ENCODE results near the gene NAPB.

The NAPB gene

GRCh38 chr20:23413862-23414422, 7.3 kb downstream of the NAPB start:
- Histone ChIP-seq H3K27me3 (ENCODE audit: insufficient read depth, low read depth, severe bottlenecking) (no peaks in the 10 kb centered on the region), H3K27ac (no peak overlapping the region), H3K36me3 (peaks cover 10% of the 10 kb centered on the region), H3K4me3 (ENCODE audit: low read depth, low read length) (no peak overlapping the region), H3K9me3 (ENCODE audit: severe bottlenecking) (no peaks in the 10 kb centered on the region)
- DNase-seq: no peak
- TF ChIP-seq CTCF (IDR thresholded peaks at IDR 0.05; ENCODE audit: low read depth, low read length): no peak

- no peak for TF ChIP-seq CTCF (IDR thresholded peaks at IDR 0.05; ENCODE audit: low read depth, low read length)
Measured at GRCh38 chr20:23412026-23412425, 9.3 kb downstream of the NAPB start.

GRCh38 chr20:23410916-23411695, 10.2 kb downstream of the NAPB start:
- Histone ChIP-seq H3K4me3 (ENCODE audit: low read depth, low read length) (no peak overlapping the region), H3K27me3 (ENCODE audit: insufficient read depth, low read depth, severe bottlenecking) (no peaks in the 10 kb centered on the region), H3K27ac (no peak overlapping the region), H3K36me3 (peaks cover 13% of the 10 kb centered on the region), H3K9me3 (ENCODE audit: severe bottlenecking) (no peaks in the 10 kb centered on the region)
- DNase-seq: no peak
- TF ChIP-seq CTCF (IDR thresholded peaks at IDR 0.05; ENCODE audit: low read depth, low read length): no peak

More at GRCh38 chr20:23412026-23412425, 9.3 kb downstream of the NAPB start:
- no peaks in the 10 kb centered on the region for H3K9me3 ChIP-seq (ENCODE audit: severe bottlenecking)
- DNase-seq: no peak
- H3K27me3 ChIP-seq (ENCODE audit: insufficient read depth, low read depth, severe bottlenecking): no peaks in the 10 kb centered on the region
- H3K27ac ChIP-seq: no peak overlapping the region
- H3K4me3 ChIP-seq (ENCODE audit: low read depth, low read length): no peak overlapping the region
- peaks cover 13% of the 10 kb centered on the region for H3K36me3 ChIP-seq

GRCh38 chr20:23409800-23410199, 11.5 kb downstream of the NAPB start:
- Histone ChIP-seq H3K27ac (no peak overlapping the region), H3K9me3 (ENCODE audit: severe bottlenecking) (no peaks in the 10 kb centered on the region), H3K36me3 (peaks cover 9% of the 10 kb centered on the region), H3K4me3 (ENCODE audit: low read depth, low read length) (no peak overlapping the region), H3K27me3 (ENCODE audit: insufficient read depth, low read depth, severe bottlenecking) (no peaks in the 10 kb centered on the region)
- no peak for DNase-seq
- no peak for TF ChIP-seq CTCF (IDR thresholded peaks at IDR 0.05; ENCODE audit: low read depth, low read length)

- TF ChIP-seq CTCF (IDR thresholded peaks at IDR 0.05; ENCODE audit: low read depth, low read length): no peak
- Histone ChIP-seq H3K9me3 (ENCODE audit: severe bottlenecking) (no peaks in the 10 kb centered on the region), H3K36me3 (peaks cover 6% of the 10 kb centered on the region), H3K27ac (no peak overlapping the region), H3K4me3 (ENCODE audit: low read depth, low read length) (no peak overlapping the region), H3K27me3 (ENCODE audit: insufficient read depth, low read depth, severe bottlenecking) (no peaks in the 10 kb centered on the region)
- no peak for DNase-seq
Measured at GRCh38 chr20:23408957-23409356, 12.3 kb downstream of the NAPB start.
